Gastroesophageal sphincter (tissue), 4 donors: ENCODE data around the gene LTO1. TPM values are rescaled to one million over a fixed set of nuclear protein-coding genes. Genes with fewer than 3 reads are reported as not detected.

Experiments
- ATAC-seq: fragments of 150-250 bp; one replicate; pipeline ENCODE4 v1.9.1; 2016; ENCODE audit warnings: mild to moderate bottlenecking, moderate library complexity
- H3K27ac ChIP-seq, 4 donors: fragments of 200-600 bp; sonication (generic) in 3 of 4; 1 replicate in 3 of 4; 2 replicates in 1 of 4; pipeline ENCODE4 v1.5.1; 2016 to 2019
- H3K27me3 ChIP-seq: fragments of 200-600 bp; sonication (generic); one replicate; pipeline ENCODE4 v1.5.1; 2019
- H3K36me3 ChIP-seq, 2 donors: fragments of 200-600 bp; sonication (generic); one replicate each; pipeline ENCODE4 v1.5.1; 2019; ENCODE audit warnings: control low read depth in 1 of 2
- H3K4me1 ChIP-seq, 3 donors: fragments of 200-600 bp; sonication (generic); 1 replicate in 2 of 3; 2 replicates in 1 of 3; pipeline ENCODE4 v1.5.1; 2016 to 2019; ENCODE audit warnings: control low read depth in 2 of 3
- H3K4me3 ChIP-seq, 2 donors: fragments of 200-600 bp; sonication (generic); one replicate each; pipeline ENCODE4 v1.5.1; 2019; ENCODE audit warnings: mild to moderate bottlenecking in 1 of 2, moderate library complexity in 1 of 2
- H3K9me3 ChIP-seq, 3 donors: fragments of 200-600 bp; sonication (generic); one replicate each; pipeline ENCODE4 v1.5.1; 2017 to 2019; ENCODE audit warnings: control low read depth in 2 of 3
- EP300 ChIP-seq: sonication (generic); formaldehyde crosslinking; IDR thresholded peaks from one replicate; pipeline ENCODE4 v1.6.1; 2017; ENCODE audit warnings: antibody characterized with exemption, mild to moderate bottlenecking
- POLR2A ChIP-seq, 2 donors: fragments of 450-650 bp; IDR thresholded peaks; one replicate each; pipeline ENCODE4 v1.6.1; 2017; ENCODE audit warnings: antibody characterized with exemption in 2 of 2, mild to moderate bottlenecking in 2 of 2, moderate library complexity in 1 of 2
- POLR2AphosphoS5 ChIP-seq: sonication (generic); formaldehyde crosslinking; IDR thresholded peaks from one replicate; pipeline ENCODE4 v1.6.1; 2017; ENCODE audit warnings: antibody characterized with exemption
- WGBS, 2 donors: methylation state at CpG; one replicate each; pipeline ENCODE4 v1.1.5; 2018; ENCODE audit warnings: low coverage in 1 of 2; 5-methylcytosine and 5-hydroxymethylcytosine counted together
- total RNA-seq, 4 donors: library from RNA; depleted of rRNA; stranded (reverse); fragments of >200 nt; gene quantifications; one replicate each; pipeline ENCODE4 v1.1.0, GENCODE V29; 2016
- TF ChIP-seq, protein P1 (sequence below), 4 experiments: fragments of 200-600 bp in 2 of 4; fragments of 450-650 bp in 2 of 4; sonication (generic) in 1 of 4; IDR thresholded peaks; one replicate each; pipeline ENCODE4 v1.5.1; 2017 to 2019; ENCODE audit warnings: antibody characterized with exemption in 4 of 4, mild to moderate bottlenecking in 2 of 4, moderate library complexity in 2 of 4

Gene LTO1
- total RNA-seq, 4 donors from 2014 or later, result 13.7 to 34.4 (median 18.0) TPM

DNA sequence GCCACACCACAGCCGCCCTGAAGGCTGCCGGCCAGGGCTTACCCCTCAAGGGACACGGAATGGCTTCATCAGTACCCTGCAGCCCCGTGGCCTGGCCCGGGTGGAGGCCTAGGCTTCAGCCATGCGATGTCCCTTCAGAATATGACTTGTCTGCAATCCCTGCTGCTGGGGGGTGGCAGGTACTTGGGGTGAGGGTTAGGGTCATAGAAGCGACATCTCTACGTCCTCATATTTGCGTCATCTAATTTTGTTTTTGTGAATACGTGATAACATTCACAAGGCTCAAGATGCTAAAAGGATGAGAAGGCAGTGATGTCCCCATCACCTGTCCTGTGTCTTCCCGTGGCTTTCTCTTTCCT, 27.8 kb downstream of the LTO1 start:
- no peaks in the 10 kb centered on the region for H3K9me3 ChIP-seq
- H3K36me3 ChIP-seq, result peaks cover 0 to 59% of the 10 kb centered on the region in 2 donors
- peaks cover 0 to 38% (median 19%) of the 10 kb centered on the region in 3 donors for H3K4me1 ChIP-seq
- peak overlapping the region in 1 of 4 donors; percentile 96 for H3K27ac ChIP-seq
- no peak for TF ChIP-seq POLR2A (IDR thresholded peaks at IDR 0.05)
- no peak for TF ChIP-seq EP300
- TF ChIP-seq, protein P1, sequence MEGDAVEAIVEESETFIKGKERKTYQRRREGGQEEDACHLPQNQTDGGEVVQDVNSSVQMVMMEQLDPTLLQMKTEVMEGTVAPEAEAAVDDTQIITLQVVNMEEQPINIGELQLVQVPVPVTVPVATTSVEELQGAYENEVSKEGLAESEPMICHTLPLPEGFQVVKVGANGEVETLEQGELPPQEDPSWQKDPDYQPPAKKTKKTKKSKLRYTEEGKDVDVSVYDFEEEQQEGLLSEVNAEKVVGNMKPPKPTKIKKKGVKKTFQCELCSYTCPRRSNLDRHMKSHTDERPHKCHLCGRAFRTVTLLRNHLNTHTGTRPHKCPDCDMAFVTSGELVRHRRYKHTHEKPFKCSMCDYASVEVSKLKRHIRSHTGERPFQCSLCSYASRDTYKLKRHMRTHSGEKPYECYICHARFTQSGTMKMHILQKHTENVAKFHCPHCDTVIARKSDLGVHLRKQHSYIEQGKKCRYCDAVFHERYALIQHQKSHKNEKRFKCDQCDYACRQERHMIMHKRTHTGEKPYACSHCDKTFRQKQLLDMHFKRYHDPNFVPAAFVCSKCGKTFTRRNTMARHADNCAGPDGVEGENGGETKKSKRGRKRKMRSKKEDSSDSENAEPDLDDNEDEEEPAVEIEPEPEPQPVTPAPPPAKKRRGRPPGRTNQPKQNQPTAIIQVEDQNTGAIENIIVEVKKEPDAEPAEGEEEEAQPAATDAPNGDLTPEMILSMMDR (IDR thresholded peaks at IDR 0.05), result no peak
- TF ChIP-seq POLR2AphosphoS5, result no peak
- no peak overlapping the region for H3K4me3 ChIP-seq
- WGBS, 2 donors, result 73 to 76% methylated on average over 3 to 10 of the region's 11 CpGs
- H3K27me3 ChIP-seq, result peaks cover 3% of the 10 kb centered on the region
- ATAC-seq, result no peak

DNA sequence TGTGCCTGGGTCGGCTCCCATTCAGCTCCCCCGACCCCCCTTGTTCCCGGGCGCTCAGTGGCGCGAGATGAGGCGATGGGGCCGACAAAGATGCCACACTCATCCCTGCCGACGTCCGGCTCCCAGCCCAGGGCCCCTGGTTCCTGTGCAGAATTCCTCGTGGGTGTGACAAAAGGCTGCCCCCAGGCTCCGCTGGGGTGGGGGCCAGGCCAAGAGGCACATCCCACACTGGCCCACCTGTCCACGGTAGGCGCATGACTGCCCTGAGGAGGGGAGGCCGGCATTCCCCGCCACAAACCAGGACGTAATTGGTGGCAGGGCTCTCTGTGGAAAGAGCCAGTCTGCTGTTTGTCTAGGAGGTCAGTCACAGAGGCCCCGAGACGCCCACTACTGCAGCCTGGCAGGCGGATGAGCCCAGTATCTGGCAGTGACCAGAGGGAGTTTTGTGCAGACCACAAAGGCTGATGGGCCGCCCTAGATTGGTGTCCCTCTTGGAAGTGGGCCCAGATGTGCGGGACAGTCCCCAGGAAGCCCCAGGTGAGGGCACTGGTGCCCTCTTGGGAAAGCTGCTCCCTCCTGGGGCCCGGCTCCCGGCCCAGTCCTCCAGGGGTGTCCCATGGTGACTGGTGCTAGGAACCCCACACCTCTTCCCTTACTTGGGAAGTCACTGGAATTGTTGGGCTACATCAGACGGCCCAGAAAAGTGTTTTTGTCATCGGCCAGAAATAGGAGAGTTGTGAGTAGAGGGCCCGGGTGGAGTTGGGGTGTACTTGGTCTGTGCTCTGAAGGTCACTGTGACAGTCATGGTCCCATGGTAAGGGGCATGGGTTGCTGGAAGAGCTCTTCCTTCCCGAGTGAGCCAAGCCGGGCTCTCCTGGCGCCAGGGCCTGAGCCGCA, 28.4 kb downstream of the LTO1 start:
- ATAC-seq, result no peak
- peak overlapping the region in 3 of 4 donors; percentile 89 to 96 (median 93) for H3K27ac ChIP-seq

DNA sequence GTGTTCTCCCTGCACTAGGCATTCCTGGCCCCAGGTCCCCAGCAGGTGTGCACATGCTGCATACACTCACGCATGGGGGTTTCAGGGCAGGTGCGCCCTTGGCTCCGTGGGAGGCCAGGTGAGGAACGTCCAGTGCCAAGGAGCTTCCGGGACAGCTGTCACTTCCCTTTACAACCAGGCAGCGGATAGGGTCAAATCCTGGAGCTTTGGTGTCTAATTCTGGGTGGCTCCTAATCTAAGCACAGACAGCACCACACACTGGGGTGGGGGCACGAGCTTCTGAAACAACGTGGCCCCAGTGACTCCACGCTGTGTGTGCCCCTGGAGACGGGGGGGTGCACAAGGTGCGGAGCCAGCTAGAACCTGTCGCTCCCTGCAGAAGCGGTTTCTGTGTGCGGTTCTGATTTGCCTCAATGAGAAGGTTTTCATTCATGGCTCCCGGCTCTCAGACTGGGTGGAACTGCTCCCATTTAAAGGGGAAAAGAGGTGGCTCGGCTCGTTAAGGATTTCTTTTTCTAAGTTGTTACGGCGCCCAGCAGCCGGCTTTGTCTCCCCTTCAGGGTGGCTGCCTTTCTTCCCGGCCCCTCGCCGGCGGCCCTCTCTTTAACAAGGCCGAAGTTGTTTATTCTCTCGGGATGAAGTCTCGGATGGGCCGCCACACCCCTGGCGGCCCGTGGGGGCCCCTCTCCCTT, 29.2 kb downstream of the LTO1 start:
- Histone ChIP-seq H3K4me1 (peaks cover 0 to 51% (median 19%) of the 10 kb centered on the region in 3 donors), H3K4me3 (no peak overlapping the region), H3K27me3 (peaks cover 17% of the 10 kb centered on the region), H3K27ac (peak overlapping the region in 3 of 4 donors; percentile 89 to 96 (median 93)), H3K9me3 (no peaks in the 10 kb centered on the region), H3K36me3 (peaks cover 0 to 45% of the 10 kb centered on the region in 2 donors)
- 58 to 76% methylated on average over 9 of the region's 30 CpGs for WGBS, 2 donors
- ATAC-seq, result no peak
- TF ChIP-seq EP300 (no peak), POLR2A (IDR thresholded peaks at IDR 0.05) (no peak), POLR2AphosphoS5 (no peak)
- TF ChIP-seq, protein P1 (IDR thresholded peaks at IDR 0.05), result no peak

More for the DNA sequence above, 28.4 kb downstream of the LTO1 start:
- 20% methylated on average over 1 of the region's 32 CpGs; no CpG with 5 or more reads in 1 of the 2 donors for WGBS, 2 donors
- Histone ChIP-seq H3K4me1 (peaks cover 0 to 43% (median 19%) of the 10 kb centered on the region in 3 donors), H3K36me3 (peaks cover 0 to 53% of the 10 kb centered on the region in 2 donors), H3K27me3 (peaks cover 9% of the 10 kb centered on the region), H3K9me3 (no peaks in the 10 kb centered on the region), H3K4me3 (no peak overlapping the region)
- TF ChIP-seq POLR2A (IDR thresholded peaks at IDR 0.05) (no peak), EP300 (no peak), POLR2AphosphoS5 (no peak)
- TF ChIP-seq, protein P1 (IDR thresholded peaks at IDR 0.05), result no peak

DNA sequence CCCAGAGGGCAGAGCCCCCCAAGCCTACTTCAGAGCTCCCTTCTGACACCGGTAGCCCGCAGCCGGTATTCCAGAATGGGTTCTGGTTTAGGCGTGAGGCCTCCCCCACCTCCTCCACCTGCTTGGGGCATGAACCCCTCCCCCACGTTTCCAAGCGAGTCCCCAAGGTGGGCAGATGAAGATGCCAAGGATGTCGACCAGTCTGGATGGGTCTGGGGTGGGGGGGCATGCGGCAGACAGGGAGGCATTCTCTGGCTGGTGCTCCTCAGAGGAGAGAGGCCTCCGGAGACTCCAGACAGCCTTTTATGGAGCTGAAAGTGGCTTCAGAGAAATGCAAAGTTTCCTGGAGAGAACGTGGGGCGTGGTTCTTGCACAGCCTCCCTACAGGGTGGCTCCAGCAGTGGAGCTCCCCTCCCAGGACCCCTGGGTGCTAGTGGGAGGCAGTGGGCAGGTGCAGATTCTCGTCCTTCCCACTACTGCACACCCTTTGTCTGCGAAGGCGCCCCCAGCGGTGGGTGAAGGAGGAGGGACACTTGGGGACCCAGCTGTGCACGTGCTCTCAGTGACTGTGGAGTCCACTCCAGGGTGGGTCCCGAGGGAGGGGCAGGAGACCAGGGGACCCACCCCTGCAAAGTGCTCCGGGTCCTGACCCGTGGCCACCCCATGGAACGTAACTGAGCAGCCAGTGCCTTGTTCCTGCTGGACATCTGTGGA, 30.0 kb downstream of the LTO1 start:
- peak overlapping the region; percentile 23 to 96 (median 91) for H3K27ac ChIP-seq
- peaks cover 0 to 37% of the 10 kb centered on the region in 2 donors for H3K36me3 ChIP-seq
- H3K4me1 ChIP-seq, result peaks cover 0 to 59% (median 26%) of the 10 kb centered on the region in 3 donors
- H3K27me3 ChIP-seq, result peaks cover 25% of the 10 kb centered on the region
- no peak overlapping the region for H3K4me3 ChIP-seq
- H3K9me3 ChIP-seq, result no peaks in the 10 kb centered on the region
- WGBS, 2 donors, result 14% methylated on average over 1 of the region's 20 CpGs; no CpG with 5 or more reads in 1 of the 2 donors
- TF ChIP-seq POLR2A (IDR thresholded peaks at IDR 0.05) (no peak), EP300 (no peak), POLR2AphosphoS5 (no peak)
- TF ChIP-seq, protein P1 (IDR thresholded peaks at IDR 0.05), result no peak
- ATAC-seq, result no peak
